NCI-H526 treated with DMSO at 0.1 percent for 48 hours (cell line): ENCODE results near the gene USP5.
A peak's percentile ranks its signal among the peaks of the same experiment; 100 is the strongest.

Experiments
- DNase-seq: peaks from one replicate; lab custom pipeline; 2025; lab: John Stamatoyannopoulos, UW

The USP5 gene

DNA sequence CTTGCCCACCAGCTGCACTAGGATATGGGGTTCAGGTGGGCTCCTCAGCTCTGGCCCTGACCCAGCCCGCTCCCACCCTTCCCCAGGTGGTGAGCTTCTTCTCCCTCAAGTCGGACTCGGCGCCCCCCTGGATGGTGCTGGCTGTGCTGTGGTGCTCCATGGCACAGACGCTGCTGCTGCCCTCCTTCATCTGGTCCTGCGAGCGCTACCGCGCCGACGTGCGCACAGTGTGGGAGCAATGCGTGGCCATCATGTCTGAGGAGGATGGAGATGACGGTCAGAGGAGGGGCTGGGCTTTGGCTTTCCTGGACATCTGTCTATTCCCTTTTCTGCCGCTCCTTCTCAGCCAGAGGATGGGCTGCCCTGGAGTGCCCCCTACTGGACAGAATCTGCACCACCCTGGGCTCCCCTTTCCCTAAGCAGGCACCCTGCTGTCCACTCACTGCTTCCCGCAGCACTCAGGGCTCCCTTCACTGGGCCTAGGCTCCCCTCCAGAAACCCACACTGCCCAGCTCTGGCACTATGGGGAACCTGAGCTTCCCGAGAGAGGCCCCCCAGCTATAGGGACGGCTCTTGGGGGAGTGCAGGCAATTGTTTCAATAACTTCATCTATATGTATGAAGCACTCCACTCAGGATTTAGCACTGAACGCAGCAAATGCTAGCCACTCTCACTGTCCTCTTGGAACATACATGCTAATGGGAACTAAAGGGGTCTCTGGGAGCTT lies 26.4 kb upstream of the USP5 start:
- DNase-seq: peak; percentile 53

DNA sequence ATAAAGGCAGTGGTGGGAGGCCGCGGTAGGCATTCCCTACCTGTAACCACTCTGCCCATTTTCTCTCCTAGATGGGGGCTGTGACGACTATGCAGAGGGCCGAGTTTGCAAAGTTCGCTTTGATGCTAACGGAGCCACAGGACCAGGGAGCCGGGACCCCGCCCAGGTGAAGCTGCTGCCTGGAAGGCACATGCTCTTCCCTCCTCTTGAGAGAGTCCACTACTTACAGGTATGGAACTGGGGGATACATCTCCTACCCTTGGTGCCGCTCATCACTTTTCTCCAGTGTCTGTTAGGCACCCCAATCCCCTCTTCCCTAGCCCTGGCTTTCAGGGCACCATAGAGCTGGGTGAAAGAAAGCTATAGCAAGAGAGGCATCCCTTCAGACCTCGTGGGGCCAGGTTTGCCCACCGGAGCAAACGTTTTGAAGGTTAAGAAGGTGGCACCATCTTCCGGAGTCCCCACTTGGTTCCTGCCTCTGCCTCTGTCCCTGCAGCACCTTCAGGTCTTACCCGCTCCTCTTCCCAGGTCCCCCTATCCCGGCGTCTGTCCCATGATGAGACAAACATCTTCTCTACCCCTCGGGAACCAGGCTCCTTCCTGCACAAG lies 25.7 kb upstream of the USP5 start:
- no peak for DNase-seq

DNA sequence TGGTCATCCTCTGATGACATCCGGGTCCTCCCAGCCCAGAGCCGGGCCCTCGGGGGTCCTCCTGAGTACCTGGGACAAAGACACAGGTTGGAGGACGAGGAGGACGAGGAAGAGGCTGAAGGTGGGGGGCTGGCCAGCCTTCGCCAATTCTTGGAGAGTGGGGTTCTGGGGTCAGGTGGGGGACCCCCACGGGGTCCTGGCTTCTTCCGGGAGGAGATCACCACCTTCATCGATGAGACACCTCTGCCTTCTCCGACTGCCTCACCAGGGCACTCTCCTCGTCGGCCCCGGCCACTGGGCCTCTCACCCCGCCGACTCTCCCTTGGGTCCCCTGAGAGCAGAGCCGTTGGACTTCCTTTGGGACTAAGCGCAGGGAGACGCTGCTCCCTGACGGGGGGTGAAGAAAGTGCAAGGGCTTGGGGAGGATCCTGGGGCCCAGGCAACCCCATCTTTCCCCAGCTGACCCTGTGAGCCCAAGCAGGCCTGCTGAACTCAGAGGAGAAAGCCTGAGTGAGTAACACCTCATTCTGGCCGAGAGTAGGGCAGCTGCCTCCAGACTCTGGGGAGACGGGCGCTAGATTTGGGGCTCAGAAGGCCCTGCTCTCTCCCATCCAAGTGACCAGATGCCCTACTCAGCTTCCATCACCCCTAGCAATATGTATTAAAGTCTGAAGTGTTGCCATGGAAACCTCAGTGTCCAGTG lies 25.1 kb upstream of the USP5 start:
- no peak for DNase-seq

- peak; percentile 73 for DNase-seq
Observed at GRCh38 chr12:6827437-6827911, 24.5 kb upstream of the USP5 start.

DNA sequence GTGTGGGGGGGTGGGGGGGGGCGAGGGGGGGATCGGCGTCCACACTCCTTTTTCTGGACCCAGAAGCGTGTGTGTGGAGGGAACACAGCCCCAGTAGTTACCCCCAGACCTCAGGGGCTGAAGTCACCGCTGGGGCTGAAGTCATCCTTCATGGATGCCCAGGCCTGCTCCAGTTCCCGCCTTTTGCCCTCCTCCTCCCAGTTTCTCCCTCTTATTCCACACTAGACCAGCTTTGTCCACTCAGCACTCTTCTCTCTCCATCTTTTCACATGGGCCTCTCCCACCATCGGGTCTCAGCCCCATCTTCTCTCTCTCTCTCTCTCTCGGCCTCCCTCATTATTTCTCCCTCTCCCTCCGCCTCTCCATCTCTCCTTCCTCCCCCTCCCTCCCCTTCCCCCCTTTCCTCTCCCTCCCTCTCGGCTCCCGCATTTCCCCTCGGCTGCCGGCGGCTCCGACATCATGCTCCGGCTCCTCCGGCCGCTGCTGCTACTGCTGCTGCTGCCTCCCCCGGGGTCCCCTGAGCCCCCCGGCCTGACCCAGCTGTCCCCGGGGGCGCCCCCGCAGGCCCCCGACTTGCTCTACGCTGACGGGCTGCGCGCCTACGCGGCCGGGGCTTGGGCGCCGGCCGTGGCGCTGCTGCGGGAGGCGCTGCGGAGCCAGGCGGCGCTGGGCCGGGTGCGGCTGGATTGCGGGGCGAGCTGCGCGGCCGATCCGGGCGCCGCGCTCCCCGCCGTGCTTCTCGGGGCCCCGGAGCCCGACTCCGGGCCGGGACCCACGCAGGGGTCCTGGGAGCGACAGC lies 23.8 kb upstream of the USP5 start, which contains the start of gene P3H3:
P3H3 (plus strand) TSS at position 426 of the 799 bp plus-strand sequence; CDS start at position 460, 34 bp downstream.
- DNase-seq: peak; percentile 33

- peak; percentile 45 for DNase-seq
Observed at GRCh38 chr12:6828781-6829535, 23.0 kb upstream of the USP5 start.

DNA sequence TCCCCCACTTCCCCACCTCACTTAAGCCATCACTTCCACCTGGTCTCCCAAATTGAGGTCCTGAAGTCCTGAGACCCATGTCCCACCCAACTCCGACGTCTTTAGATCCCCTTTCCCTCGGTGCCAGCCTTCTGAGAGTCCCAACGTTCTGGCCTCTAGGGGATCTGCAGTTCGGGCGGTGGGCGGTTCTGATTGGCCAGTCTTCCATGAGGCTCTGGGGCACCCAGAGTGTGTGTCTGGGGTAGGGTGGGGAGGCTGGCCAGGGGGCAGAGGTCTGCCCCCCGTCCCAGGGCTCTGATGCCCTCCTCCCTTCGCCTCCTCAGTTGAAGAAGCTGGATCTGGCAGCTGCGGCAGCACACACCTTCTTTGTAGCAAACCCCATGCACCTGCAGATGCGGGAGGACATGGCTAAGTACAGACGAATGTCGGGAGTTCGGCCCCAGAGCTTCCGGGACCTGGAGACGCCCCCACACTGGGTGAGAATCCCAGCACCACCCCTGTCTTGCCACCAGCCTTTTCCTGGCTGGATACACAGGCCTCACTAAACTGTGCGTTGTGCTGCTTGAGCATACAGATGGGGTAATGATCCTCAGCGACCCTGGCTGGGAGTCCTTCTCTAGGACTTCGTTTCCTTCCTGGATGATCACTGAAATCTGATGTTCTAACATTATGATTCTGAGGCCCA lies 22.3 kb upstream of the USP5 start:
- peak; percentile 45 for DNase-seq

DNA sequence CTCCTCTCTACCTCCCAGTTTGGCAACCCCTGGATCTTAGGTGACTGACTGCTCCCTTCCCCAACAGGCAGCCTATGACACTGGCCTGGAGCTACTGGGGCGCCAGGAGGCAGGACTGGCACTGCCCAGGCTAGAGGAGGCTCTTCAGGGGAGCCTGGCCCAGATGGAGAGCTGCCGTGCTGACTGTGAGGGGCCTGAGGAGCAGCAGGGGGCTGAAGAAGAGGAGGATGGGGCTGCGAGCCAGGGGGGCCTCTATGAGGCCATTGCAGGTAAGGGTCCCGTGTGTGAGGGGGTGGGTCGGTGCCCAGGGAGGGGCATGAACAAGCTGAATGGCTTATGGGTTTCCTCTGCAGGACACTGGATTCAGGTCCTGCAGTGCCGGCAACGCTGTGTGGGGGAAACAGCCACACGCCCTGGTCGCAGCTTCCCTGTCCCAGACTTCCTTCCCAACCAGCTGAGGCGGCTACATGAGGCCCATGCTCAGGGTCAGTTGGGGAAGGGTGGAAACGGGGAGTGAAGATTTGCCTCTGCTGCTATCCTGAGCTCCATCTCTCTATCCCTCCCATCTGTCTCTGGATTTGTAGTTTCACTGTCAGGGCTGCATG lies 21.6 kb upstream of the USP5 start:
- no peak for DNase-seq

- DNase-seq: no peak
Observed at GRCh38 chr12:6830999-6831398, 21.0 kb upstream of the USP5 start.

- no peak for DNase-seq
Observed at GRCh38 chr12:6831450-6831995, 20.4 kb upstream of the USP5 start.

- DNase-seq: no peak
Observed at GRCh38 chr12:6832125-6832524, 19.8 kb upstream of the USP5 start.

- DNase-seq: no peak
Observed at GRCh38 chr12:6833189-6833890, 18.6 kb upstream of the USP5 start.

DNA sequence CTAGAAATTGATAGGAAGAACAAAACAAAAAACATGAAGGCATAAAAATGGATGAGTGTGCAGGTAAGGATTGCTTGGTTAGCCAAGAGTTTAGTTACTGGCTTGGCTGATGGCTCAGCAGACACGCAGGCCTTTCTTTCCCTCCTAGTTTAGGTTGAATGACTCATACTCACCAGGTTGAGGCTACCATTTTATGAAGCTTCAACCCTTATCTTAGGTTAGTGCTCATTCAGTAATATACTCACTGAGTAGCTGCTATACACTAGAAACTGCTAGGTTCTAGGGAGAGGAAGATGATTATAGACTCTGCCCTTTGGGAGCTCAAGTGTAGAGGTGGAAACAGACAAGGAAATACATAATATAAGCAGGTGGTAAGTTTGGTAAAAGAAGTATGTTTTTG lies 17.7 kb upstream of the USP5 start:
- DNase-seq: no peak

- no peak for DNase-seq
Observed at GRCh38 chr12:6834873-6835272, 17.1 kb upstream of the USP5 start.

DNA sequence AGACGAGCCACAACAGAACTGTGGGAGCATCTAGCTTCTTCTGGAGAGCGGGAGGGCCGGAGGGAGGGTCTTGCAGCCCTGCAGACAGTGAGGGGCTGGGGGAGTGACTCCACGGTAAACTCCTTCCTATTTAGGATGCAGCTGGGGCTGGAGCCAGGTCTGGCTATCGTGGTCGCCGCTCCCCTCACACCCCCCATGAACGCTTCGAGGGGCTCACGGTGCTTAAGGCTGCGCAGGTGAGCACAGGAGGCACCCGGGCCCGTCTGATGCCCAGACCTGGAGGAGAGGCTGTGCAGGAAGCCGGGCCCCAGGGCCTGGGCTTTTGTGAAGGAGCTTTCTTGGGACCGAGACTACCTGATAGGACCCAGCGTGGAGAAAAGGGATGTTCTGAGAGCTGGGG lies 15.1 kb upstream of the USP5 start:
- DNase-seq: no peak

DNA sequence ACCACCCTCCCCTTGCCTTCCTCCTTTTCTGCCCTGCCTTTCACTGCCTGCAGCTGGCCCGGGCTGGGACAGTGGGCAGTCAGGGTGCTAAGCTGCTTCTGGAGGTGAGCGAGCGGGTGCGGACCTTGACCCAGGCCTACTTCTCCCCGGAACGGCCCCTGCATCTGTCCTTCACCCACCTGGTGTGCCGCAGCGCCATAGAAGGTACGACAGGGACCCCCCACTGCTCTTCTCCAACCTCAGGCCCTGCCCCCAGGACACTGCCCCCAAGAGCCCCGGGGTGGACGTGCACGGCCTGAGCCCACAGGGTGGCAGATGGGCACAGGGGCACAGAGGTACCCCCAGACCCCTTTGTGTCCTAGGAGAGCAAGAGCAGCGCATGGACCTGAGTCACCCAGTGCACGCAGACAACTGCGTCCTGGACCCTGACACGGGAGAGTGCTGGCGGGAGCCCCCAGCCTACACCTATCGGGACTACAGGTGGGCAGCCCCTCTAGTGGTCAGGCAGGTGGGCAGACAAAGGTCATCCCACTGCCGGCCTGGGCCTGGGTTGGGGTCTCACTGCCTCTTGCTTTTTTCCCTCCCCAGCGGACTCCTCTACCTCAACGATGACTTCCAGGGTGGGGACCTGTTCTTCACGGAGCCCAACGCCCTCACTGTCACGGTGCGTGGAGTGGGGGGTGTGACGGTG lies 14.4 kb upstream of the USP5 start:
- DNase-seq: no peak

- DNase-seq: no peak
Observed at GRCh38 chr12:6838854-6839253, 13.1 kb upstream of the USP5 start.

- DNase-seq: peak; percentile 44
Observed at GRCh38 chr12:6839482-6840201, 12.3 kb upstream of the USP5 start.
